GM23338 (cell line): Measurements from ENCODE around the gene LRBA. TPM values are rescaled to one million over a fixed set of nuclear protein-coding genes. Genes with fewer than 3 reads are reported as not detected.

Experiments
- ATAC-seq: fragments of 200-7000 bp; cut with Tn5 transposase; 3 replicates; pipeline ENCODE4 v1.9.1; 2020
- DNase-seq: peaks from one replicate; pipeline ENCODE4 v3.0.0-alpha.2; 2015; ENCODE audit warnings: low spot score
- H2AFZ ChIP-seq: fragments of 200-600 bp; sonication (generic); 2 replicates; pipeline ENCODE4 v1.8.0; 2016; ENCODE audit warnings: antibody characterized with exemption, mild to moderate bottlenecking, moderate library complexity
- H3F3A ChIP-seq: fragments of 200-600 bp; sonication (generic); replicated peaks from 2 replicates; pipeline ENCODE4 v1.8.0; 2017; ENCODE audit warnings: antibody characterized with exemption, mixed run types, low read depth
- H3K27ac ChIP-seq: fragments of 200-600 bp; sonication (generic); 2 replicates; pipeline ENCODE4 v1.6.1; 2016; ENCODE audit warnings: low read depth
- H3K27me3 ChIP-seq: fragments of 200-600 bp; sonication (generic); 2 replicates; pipeline ENCODE4 v1.8.0; 2016; ENCODE audit warnings: mild to moderate bottlenecking, mixed run types, moderate library complexity; ENCODE audit not compliant: insufficient read depth
- H3K36me3 ChIP-seq: fragments of 200-600 bp; sonication (generic); 2 replicates; pipeline ENCODE4 v1.8.0; 2016; ENCODE audit warnings: mild to moderate bottlenecking; ENCODE audit not compliant: insufficient read depth
- H3K4me1 ChIP-seq: fragments of 200-600 bp; sonication (generic); 2 replicates; pipeline ENCODE4 v1.8.0; 2016; ENCODE audit warnings: mild to moderate bottlenecking, moderate library complexity; ENCODE audit not compliant: insufficient read depth
- H3K4me2 ChIP-seq: fragments of 200-600 bp; sonication (generic); 2 replicates; pipeline ENCODE4 v1.7.1; 2017; ENCODE audit warnings: mixed run types
- H3K4me3 ChIP-seq: fragments of 200-600 bp; sonication (generic); 2 replicates; pipeline ENCODE4 v1.6.1; 2016; ENCODE audit warnings: mixed run types
- H3K79me2 ChIP-seq: fragments of 200-600 bp; sonication (generic); replicated peaks from 2 replicates; pipeline ENCODE4 v1.8.0; 2017; ENCODE audit warnings: mild to moderate bottlenecking; ENCODE audit not compliant: insufficient read depth
- H3K9me2 ChIP-seq: fragments of 200-600 bp; sonication (generic); 2 replicates; pipeline ENCODE4 v1.8.0; 2017; ENCODE audit not compliant: insufficient read depth
- H4K20me1 ChIP-seq: fragments of 200-600 bp; sonication (generic); replicated peaks from 2 replicates; pipeline ENCODE4 v1.8.0; 2017; ENCODE audit warnings: mild to moderate bottlenecking; ENCODE audit not compliant: insufficient read depth
- H3K27ac Mint-ChIP-seq: 2 replicates; pipeline ENCODE4 v1.8.0; 2020; ENCODE audit warnings: inconsistent platforms, mild to moderate bottlenecking, moderate library complexity, mixed read lengths
- H3K27me3 Mint-ChIP-seq: 3 replicates; pipeline ENCODE4 v1.8.0; 2022; ENCODE audit warnings: low read depth, mild to moderate bottlenecking, moderate library complexity, mixed read lengths, inconsistent platforms; ENCODE audit not compliant: insufficient read depth, poor library complexity
- H3K36me3 Mint-ChIP-seq: 3 replicates; pipeline ENCODE4 v1.8.0; 2021; ENCODE audit warnings: low read depth, mild to moderate bottlenecking, inconsistent platforms, moderate library complexity, mixed read lengths
- H3K4me1 Mint-ChIP-seq: 3 replicates; pipeline ENCODE4 v1.8.0; 2020; ENCODE audit warnings: mild to moderate bottlenecking, inconsistent platforms, mixed read lengths
- H3K4me3 Mint-ChIP-seq: 3 replicates; pipeline ENCODE4 v1.8.0; 2021; ENCODE audit warnings: moderate library complexity, mild to moderate bottlenecking, inconsistent platforms, mixed read lengths
- H3K9me3 Mint-ChIP-seq: 3 replicates; pipeline ENCODE4 v1.8.0; 2020; ENCODE audit warnings: moderate library complexity, mild to moderate bottlenecking, inconsistent platforms, mixed read lengths
- CTCF ChIP-seq, 2 experiments: fragments of 200-600 bp in 1 of 2; sonication (generic) in 1 of 2; conservative IDR thresholded peaks; 2 replicates each; pipeline versions ENCODE4 v1.5.1 to v1.6.1; 2016 to 2017; ENCODE audit warnings: antibody characterized with exemption in 2 of 2, low read depth in 2 of 2, mild to moderate bottlenecking in 2 of 2, moderate library complexity in 1 of 2
- ETS1 ChIP-seq: IDR thresholded peaks from 2 replicates; pipeline ENCODE4 v1.6.1; 2016; ENCODE audit warnings: antibody characterized with exemption
- EZH2 ChIP-seq: fragments of 200-600 bp; sonication (generic); IDR thresholded peaks from one replicate; pipeline ENCODE4 v1.8.0; 2017; ENCODE audit warnings: antibody characterized with exemption, mild to moderate bottlenecking, low read depth; ENCODE audit not compliant: unreplicated experiment
- JUNB ChIP-seq: IDR thresholded peaks from one replicate; pipeline ENCODE4 v1.6.1; 2016; ENCODE audit warnings: antibody characterized with exemption; ENCODE audit not compliant: unreplicated experiment
- POLR2AphosphoS5 ChIP-seq: IDR thresholded peaks from 2 replicates; pipeline ENCODE4 v1.6.1; 2016; ENCODE audit warnings: antibody characterized with exemption, low read depth
- ZNF462 ChIP-seq: fragments of 250-450 bp; sonication (Bioruptor Pico); IDR thresholded peaks from 2 replicates; pipeline ENCODE4 v1.5.0; 2020; ENCODE audit warnings: mild to moderate bottlenecking, moderate library complexity
- polyA plus RNA-seq: library from polyadenylated mRNA; unstranded; fragments of >200 nt; fragmentation: Nextera tagmentation; extraction: Ambion mirVana; gene quantifications from 2 replicates; pipeline ENCODE4 v1.2.1, GENCODE V29; 2016
- total RNA-seq: library from RNA; depleted of rRNA; stranded (reverse); fragments of >200 nt; shearing (Covaris generic); gene quantifications from 2 replicates; pipeline ENCODE4 v1.2.3, GENCODE V29; 2014

Gene LRBA
- total and polyA plus RNA-seq, 2 experiments from 2014 or later, result 23.3 to 126 TPM

GRCh38 chr4:150251752-150252190 is 763.3 kb downstream of the LRBA start:
- no peaks in the 10 kb centered on the region for H3K9me2 ChIP-seq
- no peaks in the 10 kb centered on the region for H3K27me3 ChIP-seq
- peaks cover 4% of the 10 kb centered on the region; the same call in 2 of the 3 replicates for H3K9me3 Mint-ChIP-seq
- no peak overlapping the region for H3K27ac ChIP-seq
- H3K79me2 ChIP-seq, result no peaks in the 10 kb centered on the region
- H3K36me3 ChIP-seq, result no peaks in the 10 kb centered on the region
- no peak overlapping the region for H3K4me3 ChIP-seq
- H3K4me3 Mint-ChIP-seq, result no peak overlapping the region
- peak; percentile 73 for ATAC-seq
- peaks cover 16% of the 10 kb centered on the region for H3K4me1 Mint-ChIP-seq
- DNase-seq, result peak; percentile 66
- peaks cover 18% of the 10 kb centered on the region; the same call in 1 of the 2 replicates for H3K4me1 ChIP-seq
- H3K27me3 Mint-ChIP-seq, result peaks cover 17% of the 10 kb centered on the region
- no peaks in the 10 kb centered on the region for H3K36me3 Mint-ChIP-seq
- H4K20me1 ChIP-seq, result no peaks in the 10 kb centered on the region
- H3K27ac Mint-ChIP-seq, result no peak overlapping the region
- no peaks in the 10 kb centered on the region for H3F3A ChIP-seq
- no peak overlapping the region; the same call in 1 of the 2 replicates for H2AFZ ChIP-seq
- no peak overlapping the region for H3K4me2 ChIP-seq
- TF ChIP-seq ZNF462 (CRISPR knock-in tag) (no peak), POLR2AphosphoS5 (no peak), EZH2 (no peak), CTCF (conservative IDR thresholded peaks at IDR 0.05; ENCODE audit: low read depth in 2 of 2) (peak in 1 of 2 experiments; percentile 49; a peak in 2 of 4 replicates), ETS1 (no peak), JUNB (no peak)
